GM19193 (cell line): ENCODE results near the gene NEBL.

ENCODE experiments used
- POLR2A ChIP-seq: IDR thresholded peaks from 4 replicates; pipeline ENCODE4 v1.6.1; 2011; ENCODE audit not compliant: insufficient read depth, insufficient read length; ENCODE audit errors: extremely low read depth

Gene NEBL

GRCh38 chr10:20737107-20737506 lies 160.0 kb downstream of the NEBL start:
- no peak for TF ChIP-seq POLR2A
